ENCODE data around the gene STK32A. TPM values are rescaled to one million over a fixed set of nuclear protein-coding genes. Genes with fewer than 3 reads are reported as not detected.

The STK32A gene
- total and polyA plus RNA-seq, 8 donors: 2.3 to 22.5 (median 5.2) TPM

GRCh38 chr5:147348046-147348445, 113.2 kb downstream of the STK32A start:
- H3K27ac ChIP-seq: no peak overlapping the region
- no peak overlapping the region for H3K4me3 ChIP-seq
- no peaks in the 10 kb centered on the region for H3K9me3 ChIP-seq
- no peak for TF ChIP-seq CTCF (IDR thresholded peaks at IDR 0.05)
- DNase-seq: no peak
- H3K36me3 ChIP-seq: no peaks in the 10 kb centered on the region
- intact Hi-C loops (cut with DNase I): no loop called here
- H3K4me1 ChIP-seq: no peaks in the 10 kb centered on the region
- H3K27me3 ChIP-seq: no peaks in the 10 kb centered on the region
- ATAC-seq: peak; percentile 84

GRCh38 chr5:147348451-147348850, 113.6 kb downstream of the STK32A start:
- Histone ChIP-seq H3K9me3 (no peaks in the 10 kb centered on the region), H3K36me3 (no peaks in the 10 kb centered on the region), H3K4me3 (no peak overlapping the region), H3K27me3 (no peaks in the 10 kb centered on the region), H3K4me1 (no peaks in the 10 kb centered on the region), H3K27ac (no peak overlapping the region)
- no peak for TF ChIP-seq CTCF (IDR thresholded peaks at IDR 0.05)
- ATAC-seq (peak; percentile 24), DNase-seq (no peak)
- intact Hi-C loops (cut with DNase I): no loop called here

GRCh38 chr5:147349241-147349640, 114.4 kb downstream of the STK32A start:
- Histone ChIP-seq H3K9me3 (no peaks in the 10 kb centered on the region), H3K27me3 (no peaks in the 10 kb centered on the region), H3K4me3 (no peak overlapping the region), H3K27ac (no peak overlapping the region), H3K36me3 (no peaks in the 10 kb centered on the region), H3K4me1 (no peaks in the 10 kb centered on the region)
- ATAC-seq (no peak), DNase-seq (no peak)
- TF ChIP-seq CTCF (IDR thresholded peaks at IDR 0.05): no peak
- intact Hi-C loops (cut with DNase I): no loop called here

- peak; percentile 26 for ATAC-seq
- intact Hi-C loops (cut with DNase I): no loop called here
- H3K4me3 ChIP-seq: no peak overlapping the region
- H3K9me3 ChIP-seq: no peaks in the 10 kb centered on the region
- no peaks in the 10 kb centered on the region for H3K27me3 ChIP-seq
- H3K36me3 ChIP-seq: no peaks in the 10 kb centered on the region
- no peak for TF ChIP-seq CTCF (IDR thresholded peaks at IDR 0.05)
- DNase-seq: no peak
- H3K27ac ChIP-seq: no peak overlapping the region
- H3K4me1 ChIP-seq: no peaks in the 10 kb centered on the region
Observed at GRCh38 chr5:147359101-147359500, 124.3 kb downstream of the STK32A start.

GRCh38 chr5:147359581-147359980, 124.8 kb downstream of the STK32A start:
- Histone ChIP-seq H3K9me3 (no peaks in the 10 kb centered on the region), H3K4me3 (no peak overlapping the region), H3K36me3 (no peaks in the 10 kb centered on the region), H3K4me1 (no peaks in the 10 kb centered on the region), H3K27ac (no peak overlapping the region), H3K27me3 (no peaks in the 10 kb centered on the region)
- intact Hi-C loops (cut with DNase I): no loop called here
- no peak for TF ChIP-seq CTCF (IDR thresholded peaks at IDR 0.05)
- DNase-seq (no peak), ATAC-seq (peak; percentile 43)
